LNCaP clone FGC (cell line): ENCODE results near the gene SURF1.

Experiments
- DNase-seq: peaks from one replicate; pipeline ENCODE4 v3.0.0-alpha.2; 2011; ENCODE audit warnings: low read depth
- H3K4me3 ChIP-seq: 2 replicates; pipeline ENCODE4 v1.5.1; 2011; ENCODE audit warnings: mild to moderate bottlenecking, low read depth, low read length, control low read depth
- CTCF ChIP-seq: IDR thresholded peaks from 2 replicates; pipeline ENCODE4 v1.5.1; 2012; ENCODE audit warnings: mild to moderate bottlenecking; ENCODE audit not compliant: control insufficient read depth, insufficient read depth; ENCODE audit errors: extremely low read depth

SURF1 gene

GRCh38 chr9:133356391-133357091 is at the start of gene SURF1, which contains the start of gene SURF2:
Gene SURF1 (minus strand): TSS chr9:133356487. CDS start chr9:133356453, 34 bp downstream.
Gene SURF2 (plus strand): TSS chr9:133356550. CDS start chr9:133356593, 43 bp downstream.
- DNase-seq: no peak
- H3K4me3 ChIP-seq: peak within 1 kb of the TSS; percentile 87
- peak; percentile 36; the same call in 1 of the 2 replicates for TF ChIP-seq CTCF

- no peak for TF ChIP-seq CTCF
- no peak for DNase-seq
- no peak overlapping the region for H3K4me3 ChIP-seq
These were observed 49.5 kb upstream of the SURF1 start for GRCh38 chr9:133405508-133406438.

GRCh38 chr9:133404454-133405002 is 48.2 kb upstream of the SURF1 start:
- no peak overlapping the region for H3K4me3 ChIP-seq
- no peak for TF ChIP-seq CTCF
- no peak for DNase-seq

- DNase-seq: peak; percentile 21
- no peak overlapping the region for H3K4me3 ChIP-seq
- TF ChIP-seq CTCF: peak; percentile 68
These were observed 47.6 kb upstream of the SURF1 start for GRCh38 chr9:133403766-133404453.

GRCh38 chr9:133402689-133403088 is 46.4 kb upstream of the SURF1 start:
- DNase-seq: no peak
- H3K4me3 ChIP-seq: no peak overlapping the region
- no peak for TF ChIP-seq CTCF

GRCh38 chr9:133401588-133401987 is 45.3 kb upstream of the SURF1 start:
- no peak for TF ChIP-seq CTCF
- no peak for DNase-seq
- H3K4me3 ChIP-seq: no peak overlapping the region
